Measurements from ENCODE around the gene ERCC6.

DNA sequence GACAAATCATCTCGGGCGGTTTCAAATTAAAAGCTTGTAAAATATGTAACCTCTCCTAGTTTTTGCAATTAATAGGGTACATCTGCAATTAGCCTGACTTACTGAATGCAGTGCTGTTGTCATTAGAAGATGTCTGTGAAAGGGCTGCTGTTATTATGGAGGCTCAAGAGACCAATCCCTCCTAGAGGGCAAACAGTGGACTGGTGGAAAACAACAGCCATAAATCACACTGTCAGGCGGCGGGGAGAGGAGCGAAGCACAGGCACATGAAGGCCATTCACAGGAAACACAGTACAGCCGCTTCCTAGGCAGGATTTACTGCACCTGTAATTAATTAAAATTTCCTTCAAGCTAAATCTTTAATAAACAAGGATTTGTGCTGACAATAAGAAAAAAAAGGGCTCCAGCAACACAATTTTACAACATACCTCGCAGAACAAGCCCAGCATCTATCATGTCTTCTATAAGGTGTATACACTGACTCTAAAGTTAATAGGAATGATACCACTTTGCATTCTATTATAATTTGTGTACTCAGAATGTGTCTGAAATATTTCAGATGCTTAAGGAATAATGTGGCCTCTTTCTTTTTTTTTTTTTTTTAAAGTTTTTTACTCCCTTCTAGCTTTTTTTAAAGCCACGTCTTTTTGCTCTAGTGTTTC lies 50.7 kb downstream of the ERCC6 start:
- TF ChIP-seq CTCF (IDR thresholded peaks at IDR 0.05) = no peak
- TF ChIP-seq POLR2A (IDR thresholded peaks at IDR 0.05) = no peak
- TF ChIP-seq POLR2AphosphoS5 (IDR thresholded peaks at IDR 0.05) = no peak

All from transverse colon (tissue), 4 donors.